GM12878 (cell line): Measurements from ENCODE around the gene TGFBR1. TPM values are rescaled to one million over a fixed set of nuclear protein-coding genes. Genes with fewer than 3 reads are reported as not detected.

Source experiments
- ASH2L ChIP-seq: fragments of 300-600, 200-600 bp; sonication (generic); IDR thresholded peaks from 2 replicates; pipeline ENCODE4 v1.6.1; 2017; ENCODE audit warnings: low read depth, mild to moderate bottlenecking, borderline replicate concordance
- JUNB ChIP-seq: IDR thresholded peaks from 2 replicates; pipeline ENCODE4 v1.6.1; 2016; ENCODE audit warnings: antibody characterized with exemption, mild to moderate bottlenecking
- NR2C2 ChIP-seq: IDR thresholded peaks from 2 replicates; pipeline ENCODE4 v1.6.1; 2011; ENCODE audit warnings: borderline replicate concordance, low read depth; ENCODE audit not compliant: control insufficient read depth, insufficient read length
- RUNX3 ChIP-seq: IDR thresholded peaks from 2 replicates; pipeline ENCODE4 v1.6.1; 2012; ENCODE audit warnings: low read length, inconsistent platforms
- SMC3 ChIP-seq: IDR thresholded peaks from 2 replicates; pipeline ENCODE4 v1.6.1; 2011; ENCODE audit warnings: low read length, improper control_type of control experiment, borderline replicate concordance
- TARDBP ChIP-seq: IDR thresholded peaks from 2 replicates; pipeline ENCODE4 v1.6.1; 2016; ENCODE audit warnings: borderline replicate concordance
- polyA plus RNA-seq, 11 experiments: library from polyadenylated mRNA; depleted of rRNA in 4 of 11; unstranded in 6 of 11; stranded (reverse) in 5 of 11; fragments of >200 nt; fragmentation: Nextera tagmentation in 4 of 11; fragmentation: Illumina TruSeq in 1 of 11; extraction: Ambion mirVana in 4 of 11; extraction: Trizol in 1 of 11; gene quantifications; 1 replicate in 1 of 11; 2 replicates in 10 of 11; pipeline versions ENCODE4 v1.2.1 to v1.2.3, GENCODE V29; 2011 to 2016; ENCODE audit warnings: inconsistent platforms in 2 of 11, missing spikeins in 2 of 11, low read depth in 1 of 11
- total RNA-seq, 4 experiments: library from RNA; depleted of rRNA in 3 of 4; stranded (reverse); fragments of >200 nt in 3 of 4; fragmentation: Illumina TruSeq in 1 of 4; extraction: Trizol in 1 of 4; gene quantifications; 2 replicates each; pipeline versions ENCODE4 v1.2.1 to v1.2.3, GENCODE V29; 2013 to 2021
- TF ChIP-seq, protein P1 (sequence below): fragments of 150-350 bp; IDR thresholded peaks from 2 replicates; pipeline ENCODE4 v1.6.1; 2016; ENCODE audit warnings: low read depth, low read length
- TF ChIP-seq, protein P2 (sequence below): fragments of 450-650 bp; IDR thresholded peaks from 2 replicates; pipeline ENCODE4 v1.6.1; 2016; ENCODE audit warnings: mild to moderate bottlenecking, moderate library complexity, borderline replicate concordance
- TF ChIP-seq, protein P3 (sequence below): IDR thresholded peaks from 2 replicates; pipeline ENCODE4 v1.6.1; 2011; ENCODE audit warnings: borderline replicate concordance, low read depth, mild to moderate bottlenecking, moderate library complexity, low read length; ENCODE audit not compliant: insufficient read depth, poor library complexity, severe bottlenecking
- TF ChIP-seq, protein P4 (sequence below): IDR thresholded peaks from 2 replicates; pipeline ENCODE4 v1.6.1; 2011; ENCODE audit warnings: low read depth, mild to moderate bottlenecking, low read length, moderate library complexity, borderline replicate concordance; ENCODE audit errors: extremely low read depth
- TF ChIP-seq, protein P5 (sequence below): IDR thresholded peaks from 2 replicates; pipeline ENCODE4 v1.6.1; 2012; ENCODE audit warnings: low read depth, low read length, improper control_type of control experiment
- TF ChIP-seq, protein P6 (sequence below): IDR thresholded peaks from 2 replicates; pipeline ENCODE4 v1.6.1; 2012; ENCODE audit warnings: low read depth, low read length, improper control_type of control experiment
- TF ChIP-seq, protein P7 (sequence below): fragments of 450-650 bp; formaldehyde crosslinking; IDR thresholded peaks from 2 replicates; pipeline ENCODE4 v1.4.0; 2022; ENCODE audit warnings: mild to moderate bottlenecking, moderate library complexity

Gene TGFBR1
- total and polyA plus RNA-seq, 10 of the 15 experiments (the other 5 are each of a cell fraction or from before 2014, with no cell fraction given), result 2.9 to 27.2 (median 16.6) TPM

DNA sequence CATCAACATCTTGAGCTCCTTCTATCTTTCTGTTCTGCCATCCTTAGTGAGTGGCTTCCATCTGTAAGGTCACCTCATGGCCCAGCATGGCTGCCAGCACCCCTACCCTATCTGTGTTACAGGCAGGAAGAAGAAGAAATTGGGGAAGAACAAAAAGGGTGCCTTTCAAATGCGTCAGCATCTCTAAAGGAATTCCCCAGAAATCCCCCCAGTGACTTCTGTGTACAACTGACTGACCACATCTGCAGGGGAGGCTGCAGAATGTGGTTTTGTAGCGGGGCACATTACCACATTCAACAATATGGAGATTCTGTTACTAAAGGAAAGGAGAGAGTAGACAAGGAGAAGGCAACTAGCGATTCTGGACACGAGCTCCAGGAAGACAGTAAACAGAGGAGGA, 76.7 kb downstream of the TGFBR1 start (continued):
- TF ChIP-seq, protein P1, sequence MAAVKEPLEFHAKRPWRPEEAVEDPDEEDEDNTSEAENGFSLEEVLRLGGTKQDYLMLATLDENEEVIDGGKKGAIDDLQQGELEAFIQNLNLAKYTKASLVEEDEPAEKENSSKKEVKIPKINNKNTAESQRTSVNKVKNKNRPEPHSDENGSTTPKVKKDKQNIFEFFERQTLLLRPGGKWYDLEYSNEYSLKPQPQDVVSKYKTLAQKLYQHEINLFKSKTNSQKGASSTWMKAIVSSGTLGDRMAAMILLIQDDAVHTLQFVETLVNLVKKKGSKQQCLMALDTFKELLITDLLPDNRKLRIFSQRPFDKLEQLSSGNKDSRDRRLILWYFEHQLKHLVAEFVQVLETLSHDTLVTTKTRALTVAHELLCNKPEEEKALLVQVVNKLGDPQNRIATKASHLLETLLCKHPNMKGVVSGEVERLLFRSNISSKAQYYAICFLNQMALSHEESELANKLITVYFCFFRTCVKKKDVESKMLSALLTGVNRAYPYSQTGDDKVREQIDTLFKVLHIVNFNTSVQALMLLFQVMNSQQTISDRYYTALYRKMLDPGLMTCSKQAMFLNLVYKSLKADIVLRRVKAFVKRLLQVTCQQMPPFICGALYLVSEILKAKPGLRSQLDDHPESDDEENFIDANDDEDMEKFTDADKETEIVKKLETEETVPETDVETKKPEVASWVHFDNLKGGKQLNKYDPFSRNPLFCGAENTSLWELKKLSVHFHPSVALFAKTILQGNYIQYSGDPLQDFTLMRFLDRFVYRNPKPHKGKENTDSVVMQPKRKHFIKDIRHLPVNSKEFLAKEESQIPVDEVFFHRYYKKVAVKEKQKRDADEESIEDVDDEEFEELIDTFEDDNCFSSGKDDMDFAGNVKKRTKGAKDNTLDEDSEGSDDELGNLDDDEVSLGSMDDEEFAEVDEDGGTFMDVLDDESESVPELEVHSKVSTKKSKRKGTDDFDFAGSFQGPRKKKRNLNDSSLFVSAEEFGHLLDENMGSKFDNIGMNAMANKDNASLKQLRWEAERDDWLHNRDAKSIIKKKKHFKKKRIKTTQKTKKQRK, result peak; percentile 82
- TF ChIP-seq NR2C2, result no peak
- no peak; the same call in 1 of the 2 replicates for TF ChIP-seq SMC3
- TF ChIP-seq, protein P2, sequence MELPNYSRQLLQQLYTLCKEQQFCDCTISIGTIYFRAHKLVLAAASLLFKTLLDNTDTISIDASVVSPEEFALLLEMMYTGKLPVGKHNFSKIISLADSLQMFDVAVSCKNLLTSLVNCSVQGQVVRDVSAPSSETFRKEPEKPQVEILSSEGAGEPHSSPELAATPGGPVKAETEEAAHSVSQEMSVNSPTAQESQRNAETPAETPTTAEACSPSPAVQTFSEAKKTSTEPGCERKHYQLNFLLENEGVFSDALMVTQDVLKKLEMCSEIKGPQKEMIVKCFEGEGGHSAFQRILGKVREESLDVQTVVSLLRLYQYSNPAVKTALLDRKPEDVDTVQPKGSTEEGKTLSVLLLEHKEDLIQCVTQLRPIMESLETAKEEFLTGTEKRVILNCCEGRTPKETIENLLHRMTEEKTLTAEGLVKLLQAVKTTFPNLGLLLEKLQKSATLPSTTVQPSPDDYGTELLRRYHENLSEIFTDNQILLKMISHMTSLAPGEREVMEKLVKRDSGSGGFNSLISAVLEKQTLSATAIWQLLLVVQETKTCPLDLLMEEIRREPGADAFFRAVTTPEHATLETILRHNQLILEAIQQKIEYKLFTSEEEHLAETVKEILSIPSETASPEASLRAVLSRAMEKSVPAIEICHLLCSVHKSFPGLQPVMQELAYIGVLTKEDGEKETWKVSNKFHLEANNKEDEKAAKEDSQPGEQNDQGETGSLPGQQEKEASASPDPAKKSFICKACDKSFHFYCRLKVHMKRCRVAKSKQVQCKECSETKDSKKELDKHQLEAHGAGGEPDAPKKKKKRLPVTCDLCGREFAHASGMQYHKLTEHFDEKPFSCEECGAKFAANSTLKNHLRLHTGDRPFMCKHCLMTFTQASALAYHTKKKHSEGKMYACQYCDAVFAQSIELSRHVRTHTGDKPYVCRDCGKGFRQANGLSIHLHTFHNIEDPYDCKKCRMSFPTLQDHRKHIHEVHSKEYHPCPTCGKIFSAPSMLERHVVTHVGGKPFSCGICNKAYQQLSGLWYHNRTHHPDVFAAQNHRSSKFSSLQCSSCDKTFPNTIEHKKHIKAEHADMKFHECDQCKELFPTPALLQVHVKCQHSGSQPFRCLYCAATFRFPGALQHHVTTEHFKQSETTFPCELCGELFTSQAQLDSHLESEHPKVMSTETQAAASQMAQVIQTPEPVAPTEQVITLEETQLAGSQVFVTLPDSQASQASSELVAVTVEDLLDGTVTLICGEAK, result no peak
- TF ChIP-seq RUNX3, result peak; percentile 100
- TF ChIP-seq ASH2L, result no peak
- TF ChIP-seq, protein P3, sequence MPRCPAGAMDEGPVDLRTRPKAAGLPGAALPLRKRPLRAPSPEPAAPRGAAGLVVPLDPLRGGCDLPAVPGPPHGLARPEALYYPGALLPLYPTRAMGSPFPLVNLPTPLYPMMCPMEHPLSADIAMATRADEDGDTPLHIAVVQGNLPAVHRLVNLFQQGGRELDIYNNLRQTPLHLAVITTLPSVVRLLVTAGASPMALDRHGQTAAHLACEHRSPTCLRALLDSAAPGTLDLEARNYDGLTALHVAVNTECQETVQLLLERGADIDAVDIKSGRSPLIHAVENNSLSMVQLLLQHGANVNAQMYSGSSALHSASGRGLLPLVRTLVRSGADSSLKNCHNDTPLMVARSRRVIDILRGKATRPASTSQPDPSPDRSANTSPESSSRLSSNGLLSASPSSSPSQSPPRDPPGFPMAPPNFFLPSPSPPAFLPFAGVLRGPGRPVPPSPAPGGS, result peak; percentile 99
- TF ChIP-seq, protein P4, sequence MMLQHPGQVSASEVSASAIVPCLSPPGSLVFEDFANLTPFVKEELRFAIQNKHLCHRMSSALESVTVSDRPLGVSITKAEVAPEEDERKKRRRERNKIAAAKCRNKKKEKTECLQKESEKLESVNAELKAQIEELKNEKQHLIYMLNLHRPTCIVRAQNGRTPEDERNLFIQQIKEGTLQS, result no peak
- TF ChIP-seq, protein P5, sequence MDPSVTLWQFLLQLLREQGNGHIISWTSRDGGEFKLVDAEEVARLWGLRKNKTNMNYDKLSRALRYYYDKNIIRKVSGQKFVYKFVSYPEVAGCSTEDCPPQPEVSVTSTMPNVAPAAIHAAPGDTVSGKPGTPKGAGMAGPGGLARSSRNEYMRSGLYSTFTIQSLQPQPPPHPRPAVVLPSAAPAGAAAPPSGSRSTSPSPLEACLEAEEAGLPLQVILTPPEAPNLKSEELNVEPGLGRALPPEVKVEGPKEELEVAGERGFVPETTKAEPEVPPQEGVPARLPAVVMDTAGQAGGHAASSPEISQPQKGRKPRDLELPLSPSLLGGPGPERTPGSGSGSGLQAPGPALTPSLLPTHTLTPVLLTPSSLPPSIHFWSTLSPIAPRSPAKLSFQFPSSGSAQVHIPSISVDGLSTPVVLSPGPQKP, result no peak
- TF ChIP-seq, protein P6, sequence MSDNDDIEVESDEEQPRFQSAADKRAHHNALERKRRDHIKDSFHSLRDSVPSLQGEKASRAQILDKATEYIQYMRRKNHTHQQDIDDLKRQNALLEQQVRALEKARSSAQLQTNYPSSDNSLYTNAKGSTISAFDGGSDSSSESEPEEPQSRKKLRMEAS, result 0 out of 2 replicates have a peak, but pooled peaks have one; percentile 27
- TF ChIP-seq JUNB, result peak; percentile 75
- TF ChIP-seq, protein P7, sequence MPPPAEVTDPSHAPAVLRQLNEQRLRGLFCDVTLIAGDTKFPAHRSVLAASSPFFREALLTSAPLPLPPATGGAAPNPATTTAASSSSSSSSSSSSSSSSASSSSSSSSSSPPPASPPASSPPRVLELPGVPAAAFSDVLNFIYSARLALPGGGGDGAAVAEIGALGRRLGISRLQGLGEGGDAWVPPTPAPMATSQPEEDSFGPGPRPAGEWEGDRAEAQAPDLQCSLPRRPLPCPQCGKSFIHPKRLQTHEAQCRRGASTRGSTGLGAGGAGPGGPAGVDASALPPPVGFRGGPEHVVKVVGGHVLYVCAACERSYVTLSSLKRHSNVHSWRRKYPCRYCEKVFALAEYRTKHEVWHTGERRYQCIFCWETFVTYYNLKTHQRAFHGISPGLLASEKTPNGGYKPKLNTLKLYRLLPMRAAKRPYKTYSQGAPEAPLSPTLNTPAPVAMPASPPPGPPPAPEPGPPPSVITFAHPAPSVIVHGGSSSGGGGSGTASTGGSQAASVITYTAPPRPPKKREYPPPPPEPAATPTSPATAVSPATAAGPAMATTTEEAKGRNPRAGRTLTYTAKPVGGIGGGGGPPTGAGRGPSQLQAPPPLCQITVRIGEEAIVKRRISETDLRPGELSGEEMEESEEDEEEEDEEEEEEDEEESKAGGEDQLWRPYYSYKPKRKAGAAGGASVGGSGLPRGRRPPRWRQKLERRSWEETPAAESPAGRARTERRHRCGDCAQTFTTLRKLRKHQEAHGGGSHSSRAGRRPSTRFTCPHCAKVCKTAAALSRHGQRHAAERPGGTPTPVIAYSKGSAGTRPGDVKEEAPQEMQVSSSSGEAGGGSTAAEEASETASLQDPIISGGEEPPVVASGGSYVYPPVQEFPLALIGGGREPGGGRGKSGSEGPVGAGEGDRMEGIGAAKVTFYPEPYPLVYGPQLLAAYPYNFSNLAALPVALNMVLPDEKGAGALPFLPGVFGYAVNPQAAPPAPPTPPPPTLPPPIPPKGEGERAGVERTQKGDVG (CRISPR knock-in tag), result no peak
- TF ChIP-seq TARDBP, result peak; percentile 59; the same call in 1 of the 2 replicates
